MM.1S (cell line): ENCODE measurements around the gene BANF1.

Experiments
- CTCF ChIP-seq: fragments of 300-600 bp; sonication (generic); IDR thresholded peaks from 2 replicates; pipeline ENCODE4 v1.5.1; 2016; ENCODE audit warnings: antibody characterized with exemption, low read length, mixed read lengths
- EZH2 ChIP-seq: fragments of 300-600 bp; sonication (generic); optimal IDR thresholded peaks from 2 replicates; pipeline ENCODE3; 2017; ENCODE audit warnings: low read depth, mild to moderate bottlenecking, antibody characterized with exemption, low read length, mixed read lengths
- EZH2phosphoT487 ChIP-seq: fragments of 300-600 bp; sonication (generic); IDR thresholded peaks from 2 replicates; pipeline ENCODE4 v1.6.1; 2018; ENCODE audit warnings: antibody characterized with exemption, low read length

GRCh38 chr11:65968600-65969482 is 33.5 kb upstream of the BANF1 start:
- TF ChIP-seq CTCF (no peak), EZH2 (no peak), EZH2phosphoT487 (no peak)
